ENCODE data around the gene SFPQ.

GRCh38 chr1:35226546-35226945, 33.6 kb upstream of the SFPQ start:
- no peak for TF ChIP-seq CTCF (IDR thresholded peaks at IDR 0.05; ENCODE audit: borderline replicate concordance, extremely low read depth, low read length, poor library complexity, severe bottlenecking)
- TF ChIP-seq EZH2 (IDR thresholded peaks at IDR 0.05; ENCODE audit: borderline replicate concordance, low read depth, low read length, severe bottlenecking) = no peak

All from DND-41 (cell line).